GM18502 (cell line): ENCODE data around the gene TBX19.

Experiments used
- ATAC-seq: cut with Tn5 transposase; IDR thresholded peaks from one replicate; pipeline ENCODE4 v1.9.1; 2021; ENCODE audit warnings: mild to moderate bottlenecking; ENCODE audit not compliant: unreplicated experiment, poor library complexity

TBX19 gene

GRCh38 chr1:168279253-168279652 lies 1.4 kb upstream of the TBX19 start:
- no peak for ATAC-seq

- ATAC-seq = no peak
Measured at GRCh38 chr1:168281603-168282325, 1.1 kb downstream of the TBX19 start.

GRCh38 chr1:168285521-168285790 lies 4.8 kb downstream of the TBX19 start:
- no peak for ATAC-seq

GRCh38 chr1:168285971-168286927 lies 5.6 kb downstream of the TBX19 start:
- no peak for ATAC-seq

- ATAC-seq = no peak
Measured at GRCh38 chr1:168287237-168287664, 6.6 kb downstream of the TBX19 start.

- ATAC-seq = no peak
Measured at GRCh38 chr1:168288311-168289052, 7.8 kb downstream of the TBX19 start.

- ATAC-seq = no peak
Measured at GRCh38 chr1:168291222-168291837, 10.7 kb downstream of the TBX19 start.

GRCh38 chr1:168293356-168293755 lies 12.7 kb downstream of the TBX19 start:
- no peak for ATAC-seq

- no peak for ATAC-seq
Measured at GRCh38 chr1:168295411-168296114, 14.9 kb downstream of the TBX19 start.

- ATAC-seq = no peak
Measured at GRCh38 chr1:168297019-168297730, 16.5 kb downstream of the TBX19 start.

GRCh38 chr1:168298446-168298845 lies 17.8 kb downstream of the TBX19 start:
- no peak for ATAC-seq

GRCh38 chr1:168300626-168301025 lies 19.9 kb downstream of the TBX19 start:
- no peak for ATAC-seq

GRCh38 chr1:168301664-168302320 lies 21.1 kb downstream of the TBX19 start:
- ATAC-seq = no peak

GRCh38 chr1:168303716-168304540 lies 23.3 kb downstream of the TBX19 start:
- no peak for ATAC-seq

GRCh38 chr1:168304865-168305264 lies 24.2 kb downstream of the TBX19 start:
- no peak for ATAC-seq

- no peak for ATAC-seq
Measured at GRCh38 chr1:168312718-168313604, 32.3 kb downstream of the TBX19 start.

- ATAC-seq = no peak
Measured at GRCh38 chr1:168316142-168316541, 35.5 kb downstream of the TBX19 start.
